GM12873 (cell line): Measurements from ENCODE around the gene PLCB1.

Experiments
- TF ChIP-seq, protein P1 (sequence below): IDR thresholded peaks from 2 replicates; pipeline ENCODE4 v1.5.1; 2012; ENCODE audit warnings: low read depth, mild to moderate bottlenecking, moderate library complexity, low read length, control low read depth; ENCODE audit not compliant: insufficient read depth; ENCODE audit errors: missing control alignments

Gene PLCB1

DNA sequence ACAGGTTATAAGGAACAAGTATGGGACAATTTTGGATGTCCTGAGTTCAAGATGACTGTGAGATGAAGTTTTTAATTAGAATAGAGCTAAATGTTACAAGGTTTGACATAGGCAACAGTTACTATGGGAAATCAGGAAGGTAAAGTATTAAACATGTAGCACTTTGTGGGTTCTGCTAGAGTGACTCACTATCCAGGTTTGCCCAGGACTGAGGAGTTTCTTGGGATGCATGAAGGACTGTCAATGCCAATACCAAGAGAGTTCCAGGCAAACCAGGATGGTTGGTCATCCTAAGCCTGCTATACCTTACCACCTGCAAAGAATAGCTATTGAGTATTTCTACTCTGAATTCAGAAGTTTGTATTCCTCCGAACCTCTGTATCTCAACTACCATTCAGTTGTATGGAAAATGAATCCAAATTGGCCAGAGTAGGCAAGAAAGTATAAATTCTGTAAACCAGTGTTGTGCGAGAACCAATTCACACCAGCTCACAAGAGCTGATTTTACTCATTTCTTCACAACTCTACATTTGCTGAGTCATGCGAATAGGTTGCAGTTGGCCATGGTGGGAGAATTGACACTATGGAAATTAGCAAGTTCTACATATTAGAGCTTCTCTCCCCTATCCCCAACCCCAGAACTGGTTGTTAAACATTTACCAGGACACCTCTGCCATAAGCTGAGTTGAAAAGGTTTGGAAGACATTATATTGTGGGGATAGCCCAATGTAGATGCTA is 449.5 kb downstream of the PLCB1 start:
- TF ChIP-seq, protein P1, sequence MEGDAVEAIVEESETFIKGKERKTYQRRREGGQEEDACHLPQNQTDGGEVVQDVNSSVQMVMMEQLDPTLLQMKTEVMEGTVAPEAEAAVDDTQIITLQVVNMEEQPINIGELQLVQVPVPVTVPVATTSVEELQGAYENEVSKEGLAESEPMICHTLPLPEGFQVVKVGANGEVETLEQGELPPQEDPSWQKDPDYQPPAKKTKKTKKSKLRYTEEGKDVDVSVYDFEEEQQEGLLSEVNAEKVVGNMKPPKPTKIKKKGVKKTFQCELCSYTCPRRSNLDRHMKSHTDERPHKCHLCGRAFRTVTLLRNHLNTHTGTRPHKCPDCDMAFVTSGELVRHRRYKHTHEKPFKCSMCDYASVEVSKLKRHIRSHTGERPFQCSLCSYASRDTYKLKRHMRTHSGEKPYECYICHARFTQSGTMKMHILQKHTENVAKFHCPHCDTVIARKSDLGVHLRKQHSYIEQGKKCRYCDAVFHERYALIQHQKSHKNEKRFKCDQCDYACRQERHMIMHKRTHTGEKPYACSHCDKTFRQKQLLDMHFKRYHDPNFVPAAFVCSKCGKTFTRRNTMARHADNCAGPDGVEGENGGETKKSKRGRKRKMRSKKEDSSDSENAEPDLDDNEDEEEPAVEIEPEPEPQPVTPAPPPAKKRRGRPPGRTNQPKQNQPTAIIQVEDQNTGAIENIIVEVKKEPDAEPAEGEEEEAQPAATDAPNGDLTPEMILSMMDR: no peak

DNA sequence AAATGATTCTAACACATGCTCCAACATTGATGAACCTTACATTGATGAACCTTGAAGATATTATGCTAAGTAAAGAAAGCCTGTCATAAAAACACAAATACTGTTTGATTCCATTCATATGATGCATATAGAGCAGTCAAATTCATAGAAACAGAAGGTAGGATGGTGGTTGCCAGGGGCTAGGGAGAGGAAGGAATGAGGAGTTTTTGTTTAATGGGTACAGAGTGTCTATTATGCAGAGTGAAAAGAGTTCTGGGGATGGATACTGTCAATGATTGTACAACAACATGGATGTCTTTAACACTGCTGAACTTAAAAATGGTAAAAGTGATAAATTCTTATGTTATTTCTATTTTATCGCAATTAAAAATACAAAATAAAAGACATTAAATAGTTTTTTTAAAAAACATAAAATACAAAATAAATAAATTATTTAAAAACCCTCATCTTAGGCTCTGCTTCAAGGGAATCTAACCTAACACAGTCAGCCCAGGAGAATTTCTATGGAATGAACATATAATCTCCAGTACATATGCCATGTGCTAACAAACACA is 451.0 kb downstream of the PLCB1 start:
- TF ChIP-seq, protein P1: no peak

DNA sequence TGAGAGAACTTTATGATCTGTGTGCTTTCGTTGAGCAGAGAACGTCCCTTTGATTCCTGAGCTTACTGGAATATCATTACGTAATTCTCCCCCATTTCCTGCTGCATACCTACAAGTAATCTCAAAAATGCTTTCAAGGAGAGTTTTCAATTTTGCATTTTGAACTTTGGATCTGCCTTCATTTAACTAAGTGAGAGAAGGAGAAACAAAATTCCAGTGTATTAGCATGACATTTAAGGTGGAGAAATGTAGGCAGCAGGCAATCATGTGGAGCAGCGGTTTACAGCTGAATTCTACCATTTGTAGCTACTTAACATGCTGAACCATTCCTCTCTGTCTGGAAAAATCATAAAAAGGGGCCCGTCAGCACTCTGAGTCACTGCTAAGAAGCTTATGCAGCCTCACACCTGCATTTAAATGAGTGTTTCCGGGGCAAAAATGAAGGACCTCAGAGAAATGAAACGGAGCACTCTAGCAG is 451.5 kb downstream of the PLCB1 start:
- TF ChIP-seq, protein P1: no peak

DNA sequence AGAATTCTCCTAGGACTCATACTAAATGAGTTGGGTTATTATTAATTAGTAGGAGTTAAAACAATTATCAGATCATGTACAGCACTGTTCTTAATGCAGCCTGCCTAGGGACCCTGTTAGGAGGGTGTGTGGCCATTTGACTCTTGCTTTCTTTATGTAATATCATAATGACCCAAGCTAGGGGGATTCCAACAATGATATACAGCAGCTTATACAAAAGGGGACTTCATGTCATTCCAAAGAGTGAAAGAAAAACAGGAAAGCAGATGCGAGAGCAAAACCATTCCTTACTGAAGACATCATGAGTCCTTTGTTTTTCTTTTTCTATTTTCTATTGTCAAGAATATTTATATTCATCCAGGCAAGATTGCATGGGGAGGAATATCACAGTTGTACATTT is 455.2 kb downstream of the PLCB1 start:
- TF ChIP-seq, protein P1: no peak

DNA sequence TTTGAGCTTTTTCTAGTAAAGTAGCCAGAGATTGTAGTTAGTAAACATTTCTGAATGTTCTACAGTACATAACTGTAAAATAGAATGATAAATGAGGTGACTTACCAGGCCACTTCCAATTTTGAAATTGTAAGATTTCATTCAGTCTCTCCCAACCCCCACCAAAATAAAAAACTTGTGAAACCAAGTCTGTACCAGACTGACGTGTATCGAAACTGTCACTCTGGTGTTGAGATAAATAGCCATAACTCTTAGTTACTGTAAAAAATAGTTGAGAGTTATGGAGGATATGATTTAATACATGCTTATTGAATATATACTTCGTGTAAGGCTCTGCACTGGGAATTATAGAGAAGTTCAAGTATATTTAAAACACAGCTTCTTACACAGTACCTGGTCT is 455.7 kb downstream of the PLCB1 start:
- TF ChIP-seq, protein P1: no peak

DNA sequence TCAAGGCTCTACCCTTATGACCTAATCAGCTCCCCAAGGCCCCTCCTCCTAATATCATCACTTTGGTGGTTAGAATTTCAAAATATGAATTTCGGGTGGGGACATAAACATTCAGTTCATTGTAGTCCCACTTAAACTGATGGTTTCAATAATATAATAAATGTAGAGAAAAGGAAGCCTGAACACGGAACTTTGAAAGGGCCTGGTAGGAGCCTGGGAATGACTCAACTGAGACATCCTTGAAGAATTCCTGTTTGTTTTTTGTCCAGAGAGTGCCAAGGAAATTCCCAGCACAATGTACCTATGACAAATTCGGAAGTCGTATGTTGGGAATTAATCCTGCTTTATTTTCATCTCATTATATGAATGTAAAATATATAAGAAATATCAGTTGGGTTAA is 457.9 kb downstream of the PLCB1 start:
- TF ChIP-seq, protein P1: no peak

DNA sequence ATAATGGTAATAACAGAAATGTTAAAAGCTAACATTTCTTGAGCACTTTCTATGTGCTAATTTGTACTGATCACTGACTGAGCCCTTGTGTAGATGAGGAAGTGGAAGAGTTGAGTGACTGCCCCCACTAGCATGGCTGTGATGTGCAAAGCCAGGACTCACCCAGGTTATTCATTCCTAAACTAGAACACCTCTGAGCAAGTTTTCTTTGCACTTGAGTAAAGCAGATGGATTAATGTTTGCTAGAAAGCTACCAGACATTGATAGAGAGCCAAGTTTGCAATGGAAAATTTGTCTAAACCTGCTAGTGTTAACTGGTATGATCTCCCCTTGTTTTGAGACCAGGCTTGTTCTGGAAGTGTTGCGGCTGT is 469.5 kb downstream of the PLCB1 start:
- TF ChIP-seq, protein P1: no peak
